ENCODE results near the gene SYT13. TPM values are rescaled to one million over a fixed set of nuclear protein-coding genes. Genes with fewer than 3 reads are reported as not detected.

SYT13 gene
- polyA plus RNA-seq, 1 donor (not counting 4 experiments of a cell fraction or from before 2014, with no cell fraction given), result not detected

- H3K9me1 ChIP-seq (ENCODE audit: control insufficient read depth, extremely low read depth, insufficient read depth, low read length), result no peaks in the 10 kb centered on the region
- H3K4me2 ChIP-seq (ENCODE audit: control insufficient read depth, extremely low read depth, insufficient read depth, low read depth, low read length), result no peak overlapping the region
- no peak overlapping the region for H3K4me3 ChIP-seq (ENCODE audit: control insufficient read depth in 2 of 3, extremely low read depth in 1 of 3, insufficient read depth in 2 of 3, low read depth in 1 of 3, low read length in 3 of 3)
- H3K27ac ChIP-seq (ENCODE audit: control insufficient read depth, insufficient read depth, low read length), result no peak overlapping the region
- no peaks in the 10 kb centered on the region for H3K9me3 ChIP-seq (ENCODE audit: control insufficient read depth, low read depth, low read length)
- H3K27me3 ChIP-seq (ENCODE audit: control insufficient read depth, extremely low read depth, insufficient read depth, low read length), result no peaks in the 10 kb centered on the region
- no peaks in the 10 kb centered on the region for H3K36me3 ChIP-seq (ENCODE audit: control insufficient read depth in 2 of 2, extremely low read depth in 1 of 2, insufficient read depth in 2 of 2, low read length in 2 of 2)
- H3K4me1 ChIP-seq (ENCODE audit: control insufficient read depth, extremely low read depth, insufficient read depth, low read length), result no peaks in the 10 kb centered on the region
- H4K20me1 ChIP-seq (ENCODE audit: control insufficient read depth, extremely low read depth, insufficient read depth, low read length), result no peaks in the 10 kb centered on the region
- no peak overlapping the region for H3K9ac ChIP-seq (ENCODE audit: control insufficient read depth, extremely low read depth, insufficient read depth, low read length)
- TF ChIP-seq EZH2 (IDR thresholded peaks at IDR 0.05; ENCODE audit: low read length) (no peak), CTCF (optimal IDR thresholded peaks at IDR 0.05 in 1 of 3, IDR thresholded peaks at IDR 0.05 in 1 of 3, conservative IDR thresholded peaks at IDR 0.05 in 1 of 3; ENCODE audit: extremely low read depth in 1 of 3, insufficient read depth in 2 of 3, low read length in 3 of 3) (no peak)
- FAIRE-seq (no peak), DNase-seq (ENCODE audit: low read depth, low spot score) (no peak)
- no peak overlapping the region for H2AFZ ChIP-seq (ENCODE audit: control insufficient read depth, low read length)
- dilution Hi-C loops (cut with MboI; ENCODE audit: extremely low pct_ligation_motif_present, low sequenced_read_pairs), result no loop called here
- no peaks in the 10 kb centered on the region for H3K79me2 ChIP-seq (ENCODE audit: control insufficient read depth, insufficient read depth, low read length)
Observed at GRCh38 chr11:45215098-45215865, 70.9 kb downstream of the SYT13 start.

- TF ChIP-seq CTCF (optimal IDR thresholded peaks at IDR 0.05 in 1 of 3, IDR thresholded peaks at IDR 0.05 in 1 of 3, conservative IDR thresholded peaks at IDR 0.05 in 1 of 3; ENCODE audit: extremely low read depth in 1 of 3, insufficient read depth in 2 of 3, low read length in 3 of 3) (no peak), EZH2 (IDR thresholded peaks at IDR 0.05; ENCODE audit: low read length) (no peak)
- no peaks in the 10 kb centered on the region for H3K9me3 ChIP-seq (ENCODE audit: control insufficient read depth, low read depth, low read length)
- dilution Hi-C loops (cut with MboI; ENCODE audit: extremely low pct_ligation_motif_present, low sequenced_read_pairs), result no loop called here
- H3K4me2 ChIP-seq (ENCODE audit: control insufficient read depth, extremely low read depth, insufficient read depth, low read depth, low read length), result no peak overlapping the region
- H3K4me3 ChIP-seq (ENCODE audit: control insufficient read depth in 2 of 3, extremely low read depth in 1 of 3, insufficient read depth in 2 of 3, low read depth in 1 of 3, low read length in 3 of 3), result no peak overlapping the region
- H3K27me3 ChIP-seq (ENCODE audit: control insufficient read depth, extremely low read depth, insufficient read depth, low read length), result no peaks in the 10 kb centered on the region
- H3K27ac ChIP-seq (ENCODE audit: control insufficient read depth, insufficient read depth, low read length), result no peak overlapping the region
- H3K9ac ChIP-seq (ENCODE audit: control insufficient read depth, extremely low read depth, insufficient read depth, low read length), result no peak overlapping the region
- H4K20me1 ChIP-seq (ENCODE audit: control insufficient read depth, extremely low read depth, insufficient read depth, low read length), result no peaks in the 10 kb centered on the region
- H3K4me1 ChIP-seq (ENCODE audit: control insufficient read depth, extremely low read depth, insufficient read depth, low read length), result no peaks in the 10 kb centered on the region
- peaks cover 0 to 1% of the 10 kb centered on the region in 2 experiments for H3K36me3 ChIP-seq (ENCODE audit: control insufficient read depth in 2 of 2, extremely low read depth in 1 of 2, insufficient read depth in 2 of 2, low read length in 2 of 2)
- no peaks in the 10 kb centered on the region for H3K79me2 ChIP-seq (ENCODE audit: control insufficient read depth, insufficient read depth, low read length)
- no peak overlapping the region for H2AFZ ChIP-seq (ENCODE audit: control insufficient read depth, low read length)
- FAIRE-seq (no peak), DNase-seq (ENCODE audit: low read depth, low spot score) (no peak)
- no peaks in the 10 kb centered on the region for H3K9me1 ChIP-seq (ENCODE audit: control insufficient read depth, extremely low read depth, insufficient read depth, low read length)
Observed at GRCh38 chr11:45213717-45214116, 72.4 kb downstream of the SYT13 start.

Data from keratinocyte (primary cell).